ENCODE data around the gene SEMA3E.

DNA sequence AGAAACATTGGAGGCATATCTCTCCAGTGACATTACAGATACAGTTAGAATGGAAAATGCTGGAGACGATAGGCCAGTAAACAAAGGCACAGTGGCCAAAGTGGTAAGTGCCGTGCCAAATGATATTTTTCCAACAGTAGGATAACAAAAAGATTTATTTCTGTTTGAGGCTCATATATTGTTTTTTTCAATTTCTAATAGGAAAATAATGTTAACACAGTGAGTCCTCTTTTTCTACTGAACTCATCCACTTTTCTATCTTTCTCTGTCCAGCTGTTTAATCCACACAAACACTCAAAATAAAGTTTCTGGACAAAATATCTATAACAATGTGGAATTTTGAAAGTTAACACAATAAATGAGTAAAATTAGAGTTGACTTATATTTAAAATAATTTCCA lies 201.3 kb downstream of the SEMA3E start:
- TF ChIP-seq POLR2AphosphoS5 (IDR thresholded peaks at IDR 0.05), result no peak
- TF ChIP-seq, protein P1, sequence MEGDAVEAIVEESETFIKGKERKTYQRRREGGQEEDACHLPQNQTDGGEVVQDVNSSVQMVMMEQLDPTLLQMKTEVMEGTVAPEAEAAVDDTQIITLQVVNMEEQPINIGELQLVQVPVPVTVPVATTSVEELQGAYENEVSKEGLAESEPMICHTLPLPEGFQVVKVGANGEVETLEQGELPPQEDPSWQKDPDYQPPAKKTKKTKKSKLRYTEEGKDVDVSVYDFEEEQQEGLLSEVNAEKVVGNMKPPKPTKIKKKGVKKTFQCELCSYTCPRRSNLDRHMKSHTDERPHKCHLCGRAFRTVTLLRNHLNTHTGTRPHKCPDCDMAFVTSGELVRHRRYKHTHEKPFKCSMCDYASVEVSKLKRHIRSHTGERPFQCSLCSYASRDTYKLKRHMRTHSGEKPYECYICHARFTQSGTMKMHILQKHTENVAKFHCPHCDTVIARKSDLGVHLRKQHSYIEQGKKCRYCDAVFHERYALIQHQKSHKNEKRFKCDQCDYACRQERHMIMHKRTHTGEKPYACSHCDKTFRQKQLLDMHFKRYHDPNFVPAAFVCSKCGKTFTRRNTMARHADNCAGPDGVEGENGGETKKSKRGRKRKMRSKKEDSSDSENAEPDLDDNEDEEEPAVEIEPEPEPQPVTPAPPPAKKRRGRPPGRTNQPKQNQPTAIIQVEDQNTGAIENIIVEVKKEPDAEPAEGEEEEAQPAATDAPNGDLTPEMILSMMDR (IDR thresholded peaks at IDR 0.05), result no peak
